ENCODE measurements around the gene MICU2. TPM values are rescaled to one million over a fixed set of nuclear protein-coding genes. Genes with fewer than 3 reads are reported as not detected.

Gene MICU2
- total and polyA plus RNA-seq, 11 donors = 50.4 to 144 (median 59.8) TPM

DNA sequence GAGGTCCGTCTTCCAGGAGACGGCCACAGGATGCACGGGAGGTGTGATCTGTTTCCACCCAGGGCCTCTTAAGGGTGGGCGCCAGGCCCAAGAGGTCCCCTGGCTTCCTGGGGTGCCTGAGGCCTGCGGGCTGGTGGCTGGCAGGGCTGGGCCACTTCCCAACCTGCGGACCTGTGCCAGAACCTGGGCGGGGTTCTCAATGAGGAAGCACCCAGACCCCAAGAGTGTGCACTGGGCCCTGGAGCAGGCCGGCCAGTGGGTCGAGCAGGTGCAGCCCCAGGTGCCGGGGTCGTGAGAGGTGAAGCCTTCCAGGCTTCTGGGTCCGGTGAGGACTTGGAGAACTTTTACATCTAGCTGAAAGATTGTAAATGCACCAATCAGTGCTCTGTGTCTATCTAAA, 6.7 kb upstream of the MICU2 start:
- no peak overlapping the region for H3K4me3 ChIP-seq
- TF ChIP-seq, protein P1, sequence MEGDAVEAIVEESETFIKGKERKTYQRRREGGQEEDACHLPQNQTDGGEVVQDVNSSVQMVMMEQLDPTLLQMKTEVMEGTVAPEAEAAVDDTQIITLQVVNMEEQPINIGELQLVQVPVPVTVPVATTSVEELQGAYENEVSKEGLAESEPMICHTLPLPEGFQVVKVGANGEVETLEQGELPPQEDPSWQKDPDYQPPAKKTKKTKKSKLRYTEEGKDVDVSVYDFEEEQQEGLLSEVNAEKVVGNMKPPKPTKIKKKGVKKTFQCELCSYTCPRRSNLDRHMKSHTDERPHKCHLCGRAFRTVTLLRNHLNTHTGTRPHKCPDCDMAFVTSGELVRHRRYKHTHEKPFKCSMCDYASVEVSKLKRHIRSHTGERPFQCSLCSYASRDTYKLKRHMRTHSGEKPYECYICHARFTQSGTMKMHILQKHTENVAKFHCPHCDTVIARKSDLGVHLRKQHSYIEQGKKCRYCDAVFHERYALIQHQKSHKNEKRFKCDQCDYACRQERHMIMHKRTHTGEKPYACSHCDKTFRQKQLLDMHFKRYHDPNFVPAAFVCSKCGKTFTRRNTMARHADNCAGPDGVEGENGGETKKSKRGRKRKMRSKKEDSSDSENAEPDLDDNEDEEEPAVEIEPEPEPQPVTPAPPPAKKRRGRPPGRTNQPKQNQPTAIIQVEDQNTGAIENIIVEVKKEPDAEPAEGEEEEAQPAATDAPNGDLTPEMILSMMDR (IDR thresholded peaks at IDR 0.05) = no peak
- no peak for TF ChIP-seq POLR2A (IDR thresholded peaks at IDR 0.05)
- 91 to 96% (median 94%) methylated on average over 7 to 12 of the region's 12 CpGs for WGBS, 4 donors
- H3K36me3 ChIP-seq = no peaks in the 10 kb centered on the region
- no peak overlapping the region for H3K27ac ChIP-seq
- no peaks in the 10 kb centered on the region for H3K4me1 ChIP-seq
- DNase-seq (no peak), ATAC-seq (no peak)
- intact Hi-C loops (cut with DNase I) = no loop called here
- H3K9me3 ChIP-seq = no peaks in the 10 kb centered on the region
- peaks cover 0 to 29% (median 0%) of the 10 kb centered on the region in 9 donors for H3K27me3 ChIP-seq

DNA sequence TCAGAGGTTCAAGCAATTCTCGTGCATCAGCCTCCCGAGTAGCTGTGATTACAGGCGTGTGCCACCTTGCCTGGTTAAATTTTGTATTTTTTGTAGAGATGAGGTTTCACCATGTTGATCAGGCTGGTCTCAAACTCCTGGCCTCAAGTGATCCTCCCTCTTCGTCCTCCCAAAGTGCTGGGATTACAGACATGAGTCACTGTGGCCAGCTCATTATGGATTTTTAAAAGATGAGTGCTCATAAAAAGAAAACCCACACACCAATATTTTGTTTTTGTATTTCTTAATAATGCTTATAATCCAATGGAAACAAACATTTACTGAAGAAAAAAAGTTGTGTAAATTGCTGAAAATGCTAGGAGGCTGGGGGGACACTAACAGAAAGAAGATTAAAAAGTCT, 5.0 kb upstream of the MICU2 start:
- ATAC-seq (no peak), DNase-seq (no peak)
- H3K27ac ChIP-seq = no peak overlapping the region
- H3K4me3 ChIP-seq = no peak overlapping the region
- peaks cover 0 to 6% (median 0%) of the 10 kb centered on the region in 12 donors for H3K4me1 ChIP-seq
- TF ChIP-seq POLR2A (IDR thresholded peaks at IDR 0.05) = no peak
- TF ChIP-seq, protein P1 (IDR thresholded peaks at IDR 0.05) = no peak
- intact Hi-C loops (cut with DNase I) = loop anchor here in 1 of 10 donors (10.0 kb wide), 1 partner anchor 64 kb away; no protein-coding TSS in a partner anchor
- 79 to 85% (median 83%) methylated on average over 4 of the region's 4 CpGs for WGBS, 4 donors
- H3K9me3 ChIP-seq = no peaks in the 10 kb centered on the region
- no peaks in the 10 kb centered on the region for H3K36me3 ChIP-seq
- H3K27me3 ChIP-seq = peaks cover 0 to 29% (median 0%) of the 10 kb centered on the region in 9 donors

DNA sequence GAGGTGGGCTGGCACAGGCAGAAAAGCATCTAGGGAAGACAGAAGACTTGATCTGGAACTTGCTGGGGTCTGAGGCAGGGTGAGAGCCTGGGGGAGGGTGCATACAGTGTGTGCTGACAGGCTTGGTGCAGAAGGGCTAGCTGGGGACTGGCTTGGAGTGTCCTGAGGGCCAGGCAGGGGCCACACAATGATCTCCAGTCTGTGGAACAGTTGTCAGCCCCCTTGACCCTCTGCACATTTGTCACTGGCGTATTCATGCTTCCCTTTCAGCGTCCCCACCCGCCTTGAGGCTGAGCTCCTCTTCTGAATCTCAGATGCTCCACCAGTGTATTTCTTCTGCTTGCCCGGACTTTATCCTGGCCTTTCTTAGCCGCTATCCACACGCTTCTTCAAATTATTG, 2.8 kb upstream of the MICU2 start:
- peaks cover 0 to 25% (median 0%) of the 10 kb centered on the region in 9 donors for H3K27me3 ChIP-seq
- ATAC-seq (no peak), DNase-seq (no peak)
- H3K36me3 ChIP-seq = peaks cover 0 to under 1% (median 0%) of the 10 kb centered on the region in 9 donors
- no peaks in the 10 kb centered on the region for H3K9me3 ChIP-seq
- no peak overlapping the region for H3K4me3 ChIP-seq
- no peak for TF ChIP-seq POLR2A (IDR thresholded peaks at IDR 0.05)
- TF ChIP-seq, protein P1 (IDR thresholded peaks at IDR 0.05) = no peak
- no peak overlapping the region for H3K27ac ChIP-seq
- 68 to 73% (median 69%) methylated on average over 6 of the region's 6 CpGs for WGBS, 4 donors
- peaks cover 0 to 18% (median 8%) of the 10 kb centered on the region in 12 donors for H3K4me1 ChIP-seq
- intact Hi-C loops (cut with DNase I) = loop anchor here in 1 of 10 donors (10.0 kb wide), 1 partner anchor 62 kb away; no protein-coding TSS in a partner anchor

DNA sequence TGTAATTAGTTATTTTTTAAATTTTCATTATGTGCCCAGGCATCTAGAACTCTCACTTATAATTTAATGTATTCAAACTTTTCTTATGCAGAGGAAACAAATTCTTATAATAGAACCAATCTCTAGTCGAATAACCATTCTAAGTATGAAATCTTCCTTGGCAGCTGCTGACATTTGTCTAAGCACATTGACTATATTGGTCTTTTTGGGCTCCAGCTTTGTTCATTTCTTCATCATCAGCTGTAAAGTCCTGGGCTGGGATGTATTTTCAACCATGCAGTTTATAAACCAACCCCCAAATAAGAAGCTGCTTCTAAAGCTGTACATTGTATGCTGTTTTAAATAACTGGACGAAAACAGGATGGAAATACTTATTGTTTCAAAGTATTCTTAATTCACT, 2.3 kb upstream of the MICU2 start:
- H3K4me1 ChIP-seq = peaks cover 0 to 18% (median 8%) of the 10 kb centered on the region in 12 donors
- H3K27me3 ChIP-seq = peaks cover 0 to 25% (median 0%) of the 10 kb centered on the region in 9 donors
- intact Hi-C loops (cut with DNase I) = loop anchor here in 1 of 10 donors (10.0 kb wide), 1 partner anchor 61 kb away; no protein-coding TSS in a partner anchor
- H3K9me3 ChIP-seq = no peaks in the 10 kb centered on the region
- no peak overlapping the region for H3K4me3 ChIP-seq
- no peak for TF ChIP-seq POLR2A (IDR thresholded peaks at IDR 0.05)
- TF ChIP-seq, protein P1 (IDR thresholded peaks at IDR 0.05) = no peak
- DNase-seq (no peak), ATAC-seq (no peak)
- H3K27ac ChIP-seq = no peak overlapping the region
- peaks cover 0 to 6% (median 0%) of the 10 kb centered on the region in 9 donors for H3K36me3 ChIP-seq
- 65 to 80% (median 73%) methylated on average over 2 of the region's 2 CpGs for WGBS, 4 donors

All from heart left ventricle (tissue), 16 donors.